HG03175 (cell line): ENCODE results near the gene RMP24.

Source experiments
- ATAC-seq: cut with Tn5 transposase; IDR thresholded peaks from one replicate; pipeline ENCODE4 v1.9.1; 2021; ENCODE audit warnings: mild to moderate bottlenecking, moderate library complexity; ENCODE audit not compliant: unreplicated experiment

Gene RMP24

GRCh38 chr18:36025025-36025424 is 52.5 kb downstream of the RMP24 start:
- no peak for ATAC-seq

GRCh38 chr18:36028859-36029258 is 56.4 kb downstream of the RMP24 start:
- no peak for ATAC-seq
